ENCODE data around the gene FAM131A. TPM values are rescaled to one million over a fixed set of nuclear protein-coding genes. Genes with fewer than 3 reads are reported as not detected.

The FAM131A gene
- total and polyA plus RNA-seq, 7 donors: 12.6 to 36.7 (median 28.0) TPM

GRCh38 chr3:184355261-184356040, 18.1 kb downstream of the FAM131A start:
- intact Hi-C loops (cut with DNase I): no loop called here
- TF ChIP-seq POLR2A (IDR thresholded peaks at IDR 0.05) (no peak), EP300 (IDR thresholded peaks at IDR 0.05) (no peak), POLR2AphosphoS5 (IDR thresholded peaks at IDR 0.05) (no peak), CTCF (IDR thresholded peaks at IDR 0.05) (no peak)
- no peaks in the 10 kb centered on the region for H3K27me3 ChIP-seq
- peaks cover 0 to 18% (median 10%) of the 10 kb centered on the region in 4 donors for H3K4me1 ChIP-seq
- no peak for DNase-seq
- H3K36me3 ChIP-seq: peaks cover 0 to 31% (median 6%) of the 10 kb centered on the region in 4 donors
- WGBS, 2 donors: 86 to 89% methylated on average over 18 of the region's 18 CpGs
- no peak overlapping the region for H3K27ac ChIP-seq
- H3K4me3 ChIP-seq: no peak overlapping the region
- no peaks in the 10 kb centered on the region for H3K9me3 ChIP-seq

GRCh38 chr3:184357248-184358123, 20.1 kb downstream of the FAM131A start:
- intact Hi-C loops (cut with DNase I): no loop called here
- DNase-seq: no peak
- Histone ChIP-seq H3K27me3 (no peaks in the 10 kb centered on the region), H3K4me1 (peaks cover 0 to 26% (median 22%) of the 10 kb centered on the region in 4 donors), H3K36me3 (peaks cover 0 to 31% (median 6%) of the 10 kb centered on the region in 4 donors), H3K4me3 (no peak overlapping the region), H3K9me3 (no peaks in the 10 kb centered on the region), H3K27ac (no peak overlapping the region)
- 92 to 94% methylated on average over 24 of the region's 24 CpGs for WGBS, 2 donors
- TF ChIP-seq EP300 (IDR thresholded peaks at IDR 0.05): no peak
- TF ChIP-seq CTCF (IDR thresholded peaks at IDR 0.05): no peak
- no peak for TF ChIP-seq POLR2A (IDR thresholded peaks at IDR 0.05)
- TF ChIP-seq POLR2AphosphoS5 (IDR thresholded peaks at IDR 0.05): no peak

GRCh38 chr3:184358124-184358767, 20.8 kb downstream of the FAM131A start:
- peaks cover 0 to 31% (median 22%) of the 10 kb centered on the region in 4 donors for H3K4me1 ChIP-seq
- H3K36me3 ChIP-seq: peaks cover 0 to 31% (median 4%) of the 10 kb centered on the region in 4 donors
- no peaks in the 10 kb centered on the region for H3K27me3 ChIP-seq
- intact Hi-C loops (cut with DNase I): no loop called here
- no peak for TF ChIP-seq POLR2A (IDR thresholded peaks at IDR 0.05)
- TF ChIP-seq POLR2AphosphoS5 (IDR thresholded peaks at IDR 0.05): no peak
- TF ChIP-seq EP300 (IDR thresholded peaks at IDR 0.05): no peak
- TF ChIP-seq CTCF (IDR thresholded peaks at IDR 0.05): no peak
- DNase-seq: no peak
- no peak overlapping the region for H3K4me3 ChIP-seq
- H3K9me3 ChIP-seq: no peaks in the 10 kb centered on the region
- 92 to 95% methylated on average over 12 of the region's 12 CpGs for WGBS, 2 donors
- no peak overlapping the region for H3K27ac ChIP-seq

GRCh38 chr3:184358921-184359350, 21.5 kb downstream of the FAM131A start:
- H3K4me3 ChIP-seq: no peak overlapping the region
- 83% methylated on average over 14 of the region's 14 CpGs for WGBS, 2 donors
- no peak overlapping the region for H3K27ac ChIP-seq
- H3K4me1 ChIP-seq: peaks cover 0 to 38% (median 27%) of the 10 kb centered on the region in 4 donors
- H3K36me3 ChIP-seq: peaks cover 0 to 31% (median 4%) of the 10 kb centered on the region in 4 donors
- H3K9me3 ChIP-seq: no peaks in the 10 kb centered on the region
- intact Hi-C loops (cut with DNase I): no loop called here
- no peaks in the 10 kb centered on the region for H3K27me3 ChIP-seq
- DNase-seq: no peak
- TF ChIP-seq POLR2A (IDR thresholded peaks at IDR 0.05) (no peak), POLR2AphosphoS5 (IDR thresholded peaks at IDR 0.05) (no peak), EP300 (IDR thresholded peaks at IDR 0.05) (no peak), CTCF (IDR thresholded peaks at IDR 0.05) (no peak)
